ENCODE results near the gene FKBP7. TPM values are rescaled to one million over a fixed set of nuclear protein-coding genes. Genes with fewer than 3 reads are reported as not detected.
"Not testable (repeated sequence)": the region's sequence is repeated elsewhere in the genome, so short reads cannot be mapped to it uniquely, and the experiment has no call there.

Gene FKBP7
- total RNA-seq (2014; rRNA removed): 51.2 and 51.6 TPM in 2 replicates
- polyA plus RNA-seq (2012): 26.4 TPM

- DNase-seq (ENCODE audit: low read depth): peak; percentile 76
These were observed at the start of gene FKBP7 for GRCh38 chr2:178478439-178479274. FKBP7 (minus strand) TSS chr2:178478600; CDS start chr2:178478499, 101 bp downstream.

- DNase-seq (ENCODE audit: low read depth): no peak
These were observed 49.2 kb upstream of the FKBP7 start for GRCh38 chr2:178527592-178527991.

GRCh38 chr2:178526256-178526655, 47.9 kb upstream of the FKBP7 start:
- DNase-seq (ENCODE audit: low read depth): no peak

- not testable (repeated sequence) for DNase-seq (ENCODE audit: low read depth)
These were observed 47.1 kb upstream of the FKBP7 start for GRCh38 chr2:178525460-178525859.

- DNase-seq (ENCODE audit: low read depth): not testable (repeated sequence)
These were observed 46.6 kb upstream of the FKBP7 start for GRCh38 chr2:178525010-178525409.

GRCh38 chr2:178523596-178524134, 45.3 kb upstream of the FKBP7 start:
- peak; percentile 2 for DNase-seq (ENCODE audit: low read depth)

- DNase-seq (ENCODE audit: low read depth): peak; percentile 69
These were observed 44.7 kb upstream of the FKBP7 start for GRCh38 chr2:178522950-178523595.

- DNase-seq (ENCODE audit: low read depth): no peak
These were observed 43.1 kb upstream of the FKBP7 start for GRCh38 chr2:178521304-178522150.

- no peak for DNase-seq (ENCODE audit: low read depth)
These were observed 39.1 kb upstream of the FKBP7 start for GRCh38 chr2:178517496-178517895.

- peak; percentile 95 for DNase-seq (ENCODE audit: low read depth)
These were observed 36.3 kb upstream of the FKBP7 start for GRCh38 chr2:178514664-178515063.

- DNase-seq (ENCODE audit: low read depth): peak; percentile 89
These were observed 35.5 kb upstream of the FKBP7 start for GRCh38 chr2:178513876-178514275.

- peak; percentile 77 for DNase-seq (ENCODE audit: low read depth)
These were observed 34.1 kb upstream of the FKBP7 start for GRCh38 chr2:178512484-178512883.

GRCh38 chr2:178510384-178510783, 32.0 kb upstream of the FKBP7 start:
- no peak for DNase-seq (ENCODE audit: low read depth)

- DNase-seq (ENCODE audit: low read depth): no peak
These were observed 30.2 kb upstream of the FKBP7 start for GRCh38 chr2:178508646-178509045.

- no peak for DNase-seq (ENCODE audit: low read depth)
These were observed 28.5 kb upstream of the FKBP7 start for GRCh38 chr2:178506949-178507348.

GRCh38 chr2:178506524-178506923, 28.1 kb upstream of the FKBP7 start:
- no peak for DNase-seq (ENCODE audit: low read depth)

GRCh38 chr2:178506101-178506500, 27.7 kb upstream of the FKBP7 start:
- no peak for DNase-seq (ENCODE audit: low read depth)

GRCh38 chr2:178502751-178503150, 24.4 kb upstream of the FKBP7 start:
- no peak for DNase-seq (ENCODE audit: low read depth)

GRCh38 chr2:178499640-178500039, 21.2 kb upstream of the FKBP7 start:
- DNase-seq (ENCODE audit: low read depth): no peak

GRCh38 chr2:178498137-178498536, 19.7 kb upstream of the FKBP7 start:
- no peak for DNase-seq (ENCODE audit: low read depth)

- no peak for DNase-seq (ENCODE audit: low read depth)
These were observed 17.6 kb upstream of the FKBP7 start for GRCh38 chr2:178496049-178496448.

- no peak for DNase-seq (ENCODE audit: low read depth)
These were observed 13.2 kb upstream of the FKBP7 start for GRCh38 chr2:178491612-178492011.
